Measurements from ENCODE around the gene YY2.
A peak's percentile ranks its signal among the peaks of the same experiment; 100 is the strongest.

The YY2 gene

GRCh38 chrX:21839334-21840192, 16.2 kb upstream of the YY2 start, which contains the start of gene MBTPS2:
Gene MBTPS2, plus strand, starts transcription at chrX:21839617. Its CDS starts 118 bp downstream, at chrX:21839735.
- Histone ChIP-seq H3K36me3 (ENCODE audit: insufficient read depth, low read length) (peaks cover 3% of the 10 kb centered on the region), H3K9ac (ENCODE audit: low read depth, low read length) (peak within 1 kb of the TSS; percentile 96), H3K4me3 (ENCODE audit: low read length) (peak within 1 kb of the TSS; percentile 94), H3K9me3 (ENCODE audit: insufficient read depth, low read depth, low read length) (no peaks in the 10 kb centered on the region), H3K27ac (ENCODE audit: low read depth, low read length) (peak within 1 kb of the TSS; percentile 70), H3K27me3 (ENCODE audit: insufficient read depth, low read length) (no peaks in the 10 kb centered on the region), H3K4me1 (ENCODE audit: insufficient read depth, low read length) (no peaks in the 10 kb centered on the region)
- under 1% methylated on average over 55 of the region's 61 CpGs for WGBS

DNA sequence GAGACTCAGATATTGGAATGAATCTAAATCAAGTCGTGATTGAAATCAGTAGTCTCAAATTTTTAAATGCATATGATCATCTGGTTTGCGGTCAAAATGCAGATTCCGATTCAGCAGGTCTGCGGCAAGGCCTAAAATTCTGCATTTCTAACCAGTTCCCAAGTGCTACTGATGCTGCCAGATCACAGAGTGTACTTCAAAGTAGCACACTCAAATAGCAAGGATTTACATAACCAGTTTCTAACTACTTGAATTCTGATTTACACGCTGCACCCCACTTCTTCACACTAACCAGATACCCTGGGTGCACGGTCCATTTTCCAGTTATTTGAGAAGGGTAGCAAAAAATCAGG, 15.6 kb upstream of the YY2 start:
- Histone ChIP-seq H3K27ac (ENCODE audit: low read depth, low read length) (peak overlapping the region; percentile 70), H3K36me3 (ENCODE audit: insufficient read depth, low read length) (peaks cover 9% of the 10 kb centered on the region)
- 19% methylated on average over 6 of the region's 6 CpGs for WGBS

DNA sequence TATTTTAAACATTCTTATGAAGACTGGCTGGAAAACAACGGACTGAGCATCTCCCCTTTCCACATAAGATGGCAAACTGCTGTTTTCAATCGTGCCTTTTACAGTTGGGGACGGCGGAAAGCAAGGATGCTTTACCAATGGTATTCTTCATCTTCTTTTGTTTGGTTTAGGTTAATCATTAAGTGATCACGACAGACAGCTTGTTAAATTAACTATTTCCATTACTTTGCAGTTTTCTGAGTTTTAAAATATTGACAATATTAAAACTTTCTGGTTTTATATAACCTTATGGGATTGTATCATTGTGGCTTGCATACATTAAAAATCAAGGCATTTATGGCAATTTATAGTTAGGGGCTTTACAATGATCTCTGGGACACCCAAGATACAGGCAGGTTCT, 12.6 kb upstream of the YY2 start:
- H3K9me3 ChIP-seq (ENCODE audit: insufficient read depth, low read depth, low read length), result no peaks in the 10 kb centered on the region
- H3K9ac ChIP-seq (ENCODE audit: low read depth, low read length), result no peak overlapping the region
- WGBS, result 90% methylated on average over 4 of the region's 5 CpGs
- no peaks in the 10 kb centered on the region for H3K27me3 ChIP-seq (ENCODE audit: insufficient read depth, low read length)
- H3K36me3 ChIP-seq (ENCODE audit: insufficient read depth, low read length), result peaks cover 27% of the 10 kb centered on the region
- H3K4me3 ChIP-seq (ENCODE audit: low read length), result no peak overlapping the region
- H3K27ac ChIP-seq (ENCODE audit: low read depth, low read length), result no peak overlapping the region
- no peaks in the 10 kb centered on the region for H3K4me1 ChIP-seq (ENCODE audit: insufficient read depth, low read length)

More for the DNA sequence above, 15.6 kb upstream of the YY2 start:
- no peaks in the 10 kb centered on the region for H3K9me3 ChIP-seq (ENCODE audit: insufficient read depth, low read depth, low read length)
- peak overlapping the region; percentile 94 for H3K4me3 ChIP-seq (ENCODE audit: low read length)
- no peaks in the 10 kb centered on the region for H3K4me1 ChIP-seq (ENCODE audit: insufficient read depth, low read length)
- H3K27me3 ChIP-seq (ENCODE audit: insufficient read depth, low read length), result no peaks in the 10 kb centered on the region
- H3K9ac ChIP-seq (ENCODE audit: low read depth, low read length), result peak overlapping the region; percentile 96

- WGBS, result 100% methylated on average over 2 of the region's 6 CpGs
- H3K36me3 ChIP-seq (ENCODE audit: insufficient read depth, low read length), result peaks cover 33% of the 10 kb centered on the region
- no peaks in the 10 kb centered on the region for H3K4me1 ChIP-seq (ENCODE audit: insufficient read depth, low read length)
- no peaks in the 10 kb centered on the region for H3K27me3 ChIP-seq (ENCODE audit: insufficient read depth, low read length)
- no peaks in the 10 kb centered on the region for H3K9me3 ChIP-seq (ENCODE audit: insufficient read depth, low read depth, low read length)
- H3K4me3 ChIP-seq (ENCODE audit: low read length), result no peak overlapping the region
- H3K27ac ChIP-seq (ENCODE audit: low read depth, low read length), result no peak overlapping the region
- H3K9ac ChIP-seq (ENCODE audit: low read depth, low read length), result no peak overlapping the region
Observed at GRCh38 chrX:21845096-21845495, 10.7 kb upstream of the YY2 start.

- H3K27ac ChIP-seq (ENCODE audit: low read depth, low read length), result no peak overlapping the region
- WGBS, result no CpG with 5 or more reads among the region's 1 CpG
- H3K27me3 ChIP-seq (ENCODE audit: insufficient read depth, low read length), result no peaks in the 10 kb centered on the region
- no peaks in the 10 kb centered on the region for H3K9me3 ChIP-seq (ENCODE audit: insufficient read depth, low read depth, low read length)
- peaks cover 49% of the 10 kb centered on the region for H3K36me3 ChIP-seq (ENCODE audit: insufficient read depth, low read length)
- H3K9ac ChIP-seq (ENCODE audit: low read depth, low read length), result no peak overlapping the region
- no peak overlapping the region for H3K4me3 ChIP-seq (ENCODE audit: low read length)
- H3K4me1 ChIP-seq (ENCODE audit: insufficient read depth, low read length), result no peaks in the 10 kb centered on the region
Observed at GRCh38 chrX:21847342-21847741, 8.4 kb upstream of the YY2 start.

DNA sequence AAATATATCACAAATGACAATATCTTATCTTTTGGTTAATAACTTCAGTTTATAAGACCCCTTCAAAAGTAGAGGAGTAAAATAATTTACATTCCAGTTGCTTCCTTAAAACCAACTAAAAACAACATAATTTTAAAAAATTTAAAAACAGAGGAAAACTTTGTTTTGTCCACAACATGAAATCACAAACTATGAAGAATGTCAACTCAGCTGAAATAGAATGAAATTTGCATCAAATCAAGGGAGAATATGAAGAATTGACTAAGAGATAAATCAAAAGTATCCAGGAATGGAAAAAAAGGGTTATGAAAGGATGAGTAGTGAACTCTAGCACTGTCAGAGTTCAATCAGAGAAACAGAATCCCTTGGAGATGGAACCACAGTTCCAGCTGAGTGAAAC, 2.2 kb upstream of the YY2 start:
- Histone ChIP-seq H3K4me1 (ENCODE audit: insufficient read depth, low read length) (no peaks in the 10 kb centered on the region), H3K27me3 (ENCODE audit: insufficient read depth, low read length) (no peaks in the 10 kb centered on the region), H3K9ac (ENCODE audit: low read depth, low read length) (no peak overlapping the region), H3K27ac (ENCODE audit: low read depth, low read length) (no peak overlapping the region), H3K4me3 (ENCODE audit: low read length) (no peak overlapping the region), H3K36me3 (ENCODE audit: insufficient read depth, low read length) (peaks cover 45% of the 10 kb centered on the region), H3K9me3 (ENCODE audit: insufficient read depth, low read depth, low read length) (no peaks in the 10 kb centered on the region)

- H3K4me1 ChIP-seq (ENCODE audit: insufficient read depth, low read length), result no peaks in the 10 kb centered on the region
- H3K9ac ChIP-seq (ENCODE audit: low read depth, low read length), result no peak overlapping the region
- 96% methylated on average over 21 of the region's 21 CpGs for WGBS
- H3K27ac ChIP-seq (ENCODE audit: low read depth, low read length), result no peak overlapping the region
- H3K36me3 ChIP-seq (ENCODE audit: insufficient read depth, low read length), result peaks cover 32% of the 10 kb centered on the region
- no peak overlapping the region for H3K4me3 ChIP-seq (ENCODE audit: low read length)
- no peaks in the 10 kb centered on the region for H3K27me3 ChIP-seq (ENCODE audit: insufficient read depth, low read length)
- H3K9me3 ChIP-seq (ENCODE audit: insufficient read depth, low read depth, low read length), result no peaks in the 10 kb centered on the region
Observed at GRCh38 chrX:21856504-21856903, 717 bp downstream of the YY2 start.

- no peak overlapping the region for H3K27ac ChIP-seq (ENCODE audit: low read depth, low read length)
- no peaks in the 10 kb centered on the region for H3K4me1 ChIP-seq (ENCODE audit: insufficient read depth, low read length)
- no peak overlapping the region for H3K4me3 ChIP-seq (ENCODE audit: low read length)
- WGBS, result no CpG with 5 or more reads among the region's 1 CpG
- H3K9ac ChIP-seq (ENCODE audit: low read depth, low read length), result no peak overlapping the region
- H3K27me3 ChIP-seq (ENCODE audit: insufficient read depth, low read length), result no peaks in the 10 kb centered on the region
- H3K36me3 ChIP-seq (ENCODE audit: insufficient read depth, low read length), result no peaks in the 10 kb centered on the region
- no peaks in the 10 kb centered on the region for H3K9me3 ChIP-seq (ENCODE audit: insufficient read depth, low read depth, low read length)
Observed at GRCh38 chrX:21863241-21863640, 7.5 kb downstream of the YY2 start.

GRCh38 chrX:21865436-21865835, 9.6 kb downstream of the YY2 start:
- Histone ChIP-seq H3K9ac (ENCODE audit: low read depth, low read length) (no peak overlapping the region), H3K4me1 (ENCODE audit: insufficient read depth, low read length) (no peaks in the 10 kb centered on the region), H3K9me3 (ENCODE audit: insufficient read depth, low read depth, low read length) (no peaks in the 10 kb centered on the region), H3K4me3 (ENCODE audit: low read length) (no peak overlapping the region), H3K27me3 (ENCODE audit: insufficient read depth, low read length) (no peaks in the 10 kb centered on the region), H3K36me3 (ENCODE audit: insufficient read depth, low read length) (no peaks in the 10 kb centered on the region), H3K27ac (ENCODE audit: low read depth, low read length) (no peak overlapping the region)

DNA sequence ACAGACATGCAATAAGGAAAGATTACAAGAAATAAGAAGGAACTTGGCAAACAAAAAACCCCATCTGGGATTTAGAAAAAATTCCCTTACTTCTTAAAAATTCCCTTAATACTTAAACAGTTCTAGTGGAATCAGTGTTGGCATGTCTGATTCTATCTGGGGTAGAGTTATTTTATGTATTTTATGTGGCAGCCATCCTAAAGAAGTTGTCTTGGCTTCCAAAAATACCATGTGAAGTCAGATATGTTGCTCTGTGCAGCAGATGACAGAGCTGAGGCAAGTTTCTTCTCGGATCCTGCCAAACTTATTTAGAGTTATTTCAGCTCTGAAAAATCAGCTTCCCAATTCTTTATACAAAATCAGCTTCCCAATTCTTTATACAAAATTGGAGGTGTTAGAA, 14.7 kb downstream of the YY2 start:
- no peaks in the 10 kb centered on the region for H3K4me1 ChIP-seq (ENCODE audit: insufficient read depth, low read length)
- WGBS, result no CpG with 5 or more reads among the region's 1 CpG

GRCh38 chrX:21873063-21873775, 17.4 kb downstream of the YY2 start:
- no peaks in the 10 kb centered on the region for H3K36me3 ChIP-seq (ENCODE audit: insufficient read depth, low read length)
- H3K4me3 ChIP-seq (ENCODE audit: low read length), result no peak overlapping the region
- H3K4me1 ChIP-seq (ENCODE audit: insufficient read depth, low read length), result no peaks in the 10 kb centered on the region
- no peaks in the 10 kb centered on the region for H3K27me3 ChIP-seq (ENCODE audit: insufficient read depth, low read length)
- H3K9ac ChIP-seq (ENCODE audit: low read depth, low read length), result no peak overlapping the region
- WGBS, result 94% methylated on average over 3 of the region's 4 CpGs
- H3K27ac ChIP-seq (ENCODE audit: low read depth, low read length), result no peak overlapping the region
- no peaks in the 10 kb centered on the region for H3K9me3 ChIP-seq (ENCODE audit: insufficient read depth, low read depth, low read length)

More for the DNA sequence above, 14.7 kb downstream of the YY2 start:
- Histone ChIP-seq H3K4me3 (ENCODE audit: low read length) (no peak overlapping the region), H3K27me3 (ENCODE audit: insufficient read depth, low read length) (no peaks in the 10 kb centered on the region), H3K9me3 (ENCODE audit: insufficient read depth, low read depth, low read length) (no peaks in the 10 kb centered on the region), H3K9ac (ENCODE audit: low read depth, low read length) (no peak overlapping the region), H3K27ac (ENCODE audit: low read depth, low read length) (no peak overlapping the region), H3K36me3 (ENCODE audit: insufficient read depth, low read length) (no peaks in the 10 kb centered on the region)
